Measurements from ENCODE around the gene PSMD9. TPM values are rescaled to one million over a fixed set of nuclear protein-coding genes. Genes with fewer than 3 reads are reported as not detected.

Gene PSMD9
- total RNA-seq, 4 donors from 2014 or later = 54.8 to 79.5 (median 70.7) TPM

DNA sequence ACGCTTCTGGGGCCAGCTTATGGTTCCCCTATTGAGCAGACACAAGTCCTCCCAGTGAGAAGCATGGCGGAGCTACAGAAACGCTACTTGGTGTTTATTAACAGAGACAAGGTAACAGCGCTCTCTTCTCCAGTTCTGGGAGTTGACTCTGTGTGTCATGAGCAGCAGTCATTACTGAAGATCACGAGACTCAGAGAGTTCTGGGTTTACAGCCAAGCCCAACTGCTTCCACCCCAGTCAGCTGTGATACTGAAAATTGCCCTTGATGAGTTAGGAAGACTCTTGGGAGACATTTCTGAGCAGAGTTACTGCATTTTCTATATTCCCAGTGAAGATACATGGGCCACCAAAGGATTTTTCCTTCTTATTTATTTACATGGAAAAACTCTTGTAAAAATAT, 78.4 kb downstream of the PSMD9 start:
- H3K27ac ChIP-seq = peak overlapping the region in 1 of 4 donors; percentile 9
- WGBS, 2 donors (ENCODE audit: low coverage in 1 of 2) = 80 to 96% methylated on average over 4 of the region's 5 CpGs
- H3K36me3 ChIP-seq = no peaks in the 10 kb centered on the region
- H3K4me3 ChIP-seq = no peak overlapping the region
- H3K4me1 ChIP-seq = peaks cover 0 to 13% (median 0%) of the 10 kb centered on the region in 3 donors
- TF ChIP-seq EP300 (IDR thresholded peaks at IDR 0.05) (no peak), POLR2A (IDR thresholded peaks at IDR 0.05) (no peak), POLR2AphosphoS5 (IDR thresholded peaks at IDR 0.05) (no peak)
- TF ChIP-seq, protein P1, sequence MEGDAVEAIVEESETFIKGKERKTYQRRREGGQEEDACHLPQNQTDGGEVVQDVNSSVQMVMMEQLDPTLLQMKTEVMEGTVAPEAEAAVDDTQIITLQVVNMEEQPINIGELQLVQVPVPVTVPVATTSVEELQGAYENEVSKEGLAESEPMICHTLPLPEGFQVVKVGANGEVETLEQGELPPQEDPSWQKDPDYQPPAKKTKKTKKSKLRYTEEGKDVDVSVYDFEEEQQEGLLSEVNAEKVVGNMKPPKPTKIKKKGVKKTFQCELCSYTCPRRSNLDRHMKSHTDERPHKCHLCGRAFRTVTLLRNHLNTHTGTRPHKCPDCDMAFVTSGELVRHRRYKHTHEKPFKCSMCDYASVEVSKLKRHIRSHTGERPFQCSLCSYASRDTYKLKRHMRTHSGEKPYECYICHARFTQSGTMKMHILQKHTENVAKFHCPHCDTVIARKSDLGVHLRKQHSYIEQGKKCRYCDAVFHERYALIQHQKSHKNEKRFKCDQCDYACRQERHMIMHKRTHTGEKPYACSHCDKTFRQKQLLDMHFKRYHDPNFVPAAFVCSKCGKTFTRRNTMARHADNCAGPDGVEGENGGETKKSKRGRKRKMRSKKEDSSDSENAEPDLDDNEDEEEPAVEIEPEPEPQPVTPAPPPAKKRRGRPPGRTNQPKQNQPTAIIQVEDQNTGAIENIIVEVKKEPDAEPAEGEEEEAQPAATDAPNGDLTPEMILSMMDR (IDR thresholded peaks at IDR 0.05) = no peak
- H3K9me3 ChIP-seq = no peaks in the 10 kb centered on the region
- H3K27me3 ChIP-seq = no peaks in the 10 kb centered on the region
- no peak for ATAC-seq

Small RNA genes within 50 kb of the gene (small RNA-seq; reads per million reads assigned to genes)
- gene AC069503.3 (0 reads per million in 4 donors), gene RF00017 (0 reads per million in 4 donors), gene RNU7-170P (0 reads per million in 4 donors)

Other genes with a start within 250 kb of the PSMD9 start
- gene MORN3, start 219.1 kb upstream of the PSMD9 start, total RNA-seq = under 1 TPM in 1 of 4 donors, not detected in 3; 0.23 TPM
- gene TMEM120B, start 176.0 kb upstream of the PSMD9 start, total RNA-seq = 10 to 100 TPM in 2 of 4 donors, 1 to 10 TPM in 2; 4.2 to 14.3 (median 9.9) TPM
- gene RHOF, start 95.1 kb upstream of the PSMD9 start, total RNA-seq = 10 to 100 TPM in 3 of 4 donors, 1 to 10 TPM in 1; 9.4 to 15.7 (median 12.1) TPM
- 10 to 100 TPM in 3 of 4 donors, 1 to 10 TPM in 1; 9.6 to 25.1 (median 20.3) TPM for gene SETD1B, start 84.8 kb upstream of the PSMD9 start, total RNA-seq
- gene HPD, start 29.9 kb upstream of the PSMD9 start, total RNA-seq = 1 to 10 TPM in 3 of 4 donors, not detected in 1; 1.2 to 5.0 (median 2.6) TPM
- gene CFAP251, start 29.8 kb downstream of the PSMD9 start, total RNA-seq = 1 to 10 TPM in 3 of 4 donors, under 1 TPM in 1; 0.35 to 1.9 (median 1.2) TPM
- 1 to 10 TPM; 4.7 to 8.5 (median 5.6) TPM for gene BCL7A, start 133.1 kb downstream of the PSMD9 start, total RNA-seq
- 10 to 100 TPM; 28.8 to 87.4 (median 54.9) TPM for gene MLXIP, start 190.0 kb downstream of the PSMD9 start, total RNA-seq

All from gastroesophageal sphincter (tissue), 4 donors.